Endothelial cell of umbilical vein (primary cell): ENCODE measurements around the gene TRIM50.

Experiments
- CTCF ChIP-seq, 2 donors: IDR thresholded peaks; 1 replicate in 1 of 2; 2 replicates in 1 of 2; pipeline ENCODE4 v1.5.1; 2011; ENCODE audit warnings: low read length in 2 of 2, mild to moderate bottlenecking in 2 of 2, moderate library complexity in 2 of 2, control low read depth in 1 of 2, inconsistent platforms in 1 of 2, low read depth in 1 of 2; ENCODE audit not compliant: insufficient read depth in 1 of 2; ENCODE audit errors: extremely low read depth in 1 of 2
- EZH2 ChIP-seq: IDR thresholded peaks from 2 replicates; pipeline ENCODE4 v1.6.1; 2012; ENCODE audit warnings: borderline replicate concordance, low read depth, mild to moderate bottlenecking, moderate library complexity, low read length, inconsistent platforms; ENCODE audit not compliant: severe bottlenecking
- FOS ChIP-seq: IDR thresholded peaks from 2 replicates; pipeline ENCODE4 v1.6.1; 2011; ENCODE audit warnings: mild to moderate bottlenecking, low read length, moderate library complexity, borderline replicate concordance; ENCODE audit not compliant: insufficient read depth
- JUN ChIP-seq: IDR thresholded peaks from 2 replicates; pipeline ENCODE4 v1.6.1; 2011; ENCODE audit warnings: borderline replicate concordance, low read depth; ENCODE audit not compliant: insufficient read length, insufficient read depth
- MYC ChIP-seq: IDR thresholded peaks from one replicate; pipeline ENCODE4 v1.6.1; 2011; ENCODE audit warnings: mild to moderate bottlenecking, low read depth, low read length
- POLR2A ChIP-seq: IDR thresholded peaks from 2 replicates; pipeline ENCODE4 v1.6.1; 2012; ENCODE audit warnings: low read depth, mild to moderate bottlenecking, control low read depth, low read length
- POLR2AphosphoS5 ChIP-seq: IDR thresholded peaks from 2 replicates; pipeline ENCODE4 v1.6.1; 2012; ENCODE audit warnings: low read depth, mild to moderate bottlenecking, control low read depth, low read length, moderate library complexity; ENCODE audit not compliant: insufficient read depth

DNA sequence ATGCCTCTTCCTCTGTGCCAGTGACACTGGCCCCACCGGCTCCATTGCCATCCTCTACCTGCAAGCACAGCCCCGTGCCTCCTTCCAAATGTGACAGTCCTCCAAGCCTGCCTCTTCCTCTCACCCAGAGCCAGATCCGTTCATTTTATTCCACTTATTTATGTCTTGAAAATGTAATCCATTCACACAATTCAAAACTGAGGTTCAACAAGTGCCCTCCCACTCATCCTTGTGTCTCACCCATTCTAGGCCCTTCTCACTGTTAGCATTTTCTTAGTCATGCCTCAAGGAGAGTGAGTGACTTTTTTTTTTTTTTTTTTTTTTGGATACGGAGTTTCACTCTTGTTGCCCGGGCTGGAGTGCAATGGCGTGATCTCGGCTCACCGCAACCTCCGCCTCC is 41.7 kb upstream of the TRIM50 start:
- no peak for TF ChIP-seq CTCF (IDR thresholded peaks at IDR 0.05; ENCODE audit: extremely low read depth in 1 of 2, insufficient read depth in 1 of 2, low read depth in 1 of 2, low read length in 2 of 2)
- no peak for TF ChIP-seq POLR2A
- no peak for TF ChIP-seq MYC
- no peak for TF ChIP-seq EZH2
- no peak for TF ChIP-seq FOS
- TF ChIP-seq POLR2AphosphoS5: no peak
- TF ChIP-seq JUN: no peak
